Measurements from ENCODE around the gene KDM4C.

DNA sequence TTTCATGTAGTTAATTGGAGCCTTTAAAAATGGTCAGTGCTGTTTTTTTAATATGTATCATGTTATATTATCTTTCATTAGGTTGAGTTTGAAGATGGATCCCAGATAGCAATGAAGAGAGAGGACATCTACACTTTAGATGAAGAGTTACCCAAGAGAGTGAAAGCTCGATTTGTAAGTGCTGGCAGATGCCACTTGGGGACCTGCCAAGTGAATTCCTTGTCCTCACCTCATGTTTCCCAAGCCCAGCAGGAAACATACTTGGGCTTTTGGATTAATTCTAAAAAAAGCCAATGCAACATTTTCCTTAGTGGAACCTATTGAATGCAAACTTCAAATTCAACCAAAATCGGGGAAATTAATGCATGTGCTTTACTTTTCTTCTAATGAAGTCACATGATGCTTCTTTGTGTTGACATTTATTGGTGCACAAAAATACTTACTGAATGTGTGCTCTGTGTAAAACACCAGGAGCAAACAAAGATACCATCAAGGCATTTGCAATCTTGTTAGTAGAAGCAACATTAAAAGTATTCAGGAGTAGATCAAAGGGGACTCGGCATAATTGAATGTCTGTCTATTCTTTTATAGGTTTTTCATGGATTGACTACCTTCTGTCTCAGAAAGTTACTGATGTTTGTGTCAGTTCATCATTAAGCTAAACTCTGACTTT lies 412.1 kb downstream of the KDM4C start:
- TF ChIP-seq, protein P1, sequence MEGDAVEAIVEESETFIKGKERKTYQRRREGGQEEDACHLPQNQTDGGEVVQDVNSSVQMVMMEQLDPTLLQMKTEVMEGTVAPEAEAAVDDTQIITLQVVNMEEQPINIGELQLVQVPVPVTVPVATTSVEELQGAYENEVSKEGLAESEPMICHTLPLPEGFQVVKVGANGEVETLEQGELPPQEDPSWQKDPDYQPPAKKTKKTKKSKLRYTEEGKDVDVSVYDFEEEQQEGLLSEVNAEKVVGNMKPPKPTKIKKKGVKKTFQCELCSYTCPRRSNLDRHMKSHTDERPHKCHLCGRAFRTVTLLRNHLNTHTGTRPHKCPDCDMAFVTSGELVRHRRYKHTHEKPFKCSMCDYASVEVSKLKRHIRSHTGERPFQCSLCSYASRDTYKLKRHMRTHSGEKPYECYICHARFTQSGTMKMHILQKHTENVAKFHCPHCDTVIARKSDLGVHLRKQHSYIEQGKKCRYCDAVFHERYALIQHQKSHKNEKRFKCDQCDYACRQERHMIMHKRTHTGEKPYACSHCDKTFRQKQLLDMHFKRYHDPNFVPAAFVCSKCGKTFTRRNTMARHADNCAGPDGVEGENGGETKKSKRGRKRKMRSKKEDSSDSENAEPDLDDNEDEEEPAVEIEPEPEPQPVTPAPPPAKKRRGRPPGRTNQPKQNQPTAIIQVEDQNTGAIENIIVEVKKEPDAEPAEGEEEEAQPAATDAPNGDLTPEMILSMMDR (optimal IDR thresholded peaks at IDR 0.05 in 1 of 3, IDR thresholded peaks at IDR 0.05 in 1 of 3, conservative IDR thresholded peaks at IDR 0.05 in 1 of 3; ENCODE audit: extremely low read depth in 1 of 3, insufficient read depth in 2 of 3, low read length in 3 of 3): no peak
- no peak for TF ChIP-seq EZH2 (IDR thresholded peaks at IDR 0.05; ENCODE audit: low read length)
